Peyer's patch (tissue), 4 donors: ENCODE results near the gene ZNRF4. TPM values are rescaled to one million over a fixed set of nuclear protein-coding genes. Genes with fewer than 3 reads are reported as not detected.

Source experiments
- DNase-seq, 3 donors: peaks; one replicate each; pipeline ENCODE4 v3.0.0-alpha.2; 2017 to 2019
- H3K27ac ChIP-seq, 4 donors: fragments of 200-600 bp; sonication (generic); one replicate each; pipeline ENCODE4 v1.5.1; 2016 to 2019
- H3K27me3 ChIP-seq, 2 donors: fragments of 200-600 bp; sonication (generic); one replicate each; pipeline ENCODE4 v1.5.1; 2019
- H3K36me3 ChIP-seq, 3 donors: fragments of 200-600 bp; sonication (generic); one replicate each; pipeline ENCODE4 v1.5.1; 2016 to 2019
- H3K4me1 ChIP-seq, 4 donors: fragments of 200-600 bp; sonication (generic); one replicate each; pipeline ENCODE4 v1.5.1; 2016 to 2019
- H3K4me3 ChIP-seq, 4 donors: fragments of 200-600 bp; sonication (generic); 1 replicate in 3 of 4; 2 replicates in 1 of 4; pipeline ENCODE4 v1.5.1; 2016 to 2019; ENCODE audit warnings: mild to moderate bottlenecking in 1 of 4
- H3K9me3 ChIP-seq, 4 donors: fragments of 200-600 bp; sonication (generic); one replicate each; pipeline ENCODE4 v1.5.1; 2016 to 2019; ENCODE audit warnings: mild to moderate bottlenecking in 1 of 4
- CTCF ChIP-seq, 6 experiments: fragments of 450-650 bp in 4 of 6; fragments of 200-600 bp in 2 of 6; sonication (generic) in 1 of 6; IDR thresholded peaks; one replicate each; pipeline ENCODE4 v1.5.1; 2017 to 2019; ENCODE audit warnings: antibody characterized with exemption in 6 of 6, mild to moderate bottlenecking in 3 of 6, moderate library complexity in 1 of 6
- POLR2A ChIP-seq, 2 donors: fragments of 450-650 bp; IDR thresholded peaks; one replicate each; pipeline ENCODE4 v1.5.1; 2017; ENCODE audit warnings: antibody characterized with exemption in 2 of 2, mild to moderate bottlenecking in 2 of 2, moderate library complexity in 2 of 2
- total RNA-seq, 4 donors: library from RNA; depleted of rRNA; stranded (reverse); fragments of >200 nt; gene quantifications; one replicate each; pipeline ENCODE4 v1.1.0, GENCODE V29; 2016

ZNRF4 gene
- total RNA-seq, 4 donors from 2014 or later, result not detected

- TF ChIP-seq CTCF (IDR thresholded peaks at IDR 0.05), result no peak
- TF ChIP-seq POLR2A (IDR thresholded peaks at IDR 0.05), result no peak
- Histone ChIP-seq H3K27ac (no peak overlapping the region), H3K36me3 (no peaks in the 10 kb centered on the region), H3K4me3 (no peak overlapping the region), H3K9me3 (peaks cover 0 to 2% (median 0%) of the 10 kb centered on the region in 4 donors), H3K27me3 (no peaks in the 10 kb centered on the region), H3K4me1 (no peaks in the 10 kb centered on the region)
- DNase-seq, result no peak
Measured at GRCh38 chr19:5459360-5459759, 4.1 kb downstream of the ZNRF4 start.

- DNase-seq, result no peak
- H3K9me3 ChIP-seq, result no peaks in the 10 kb centered on the region
- H3K36me3 ChIP-seq, result no peaks in the 10 kb centered on the region
- no peak overlapping the region for H3K27ac ChIP-seq
- H3K27me3 ChIP-seq, result no peaks in the 10 kb centered on the region
- no peak for TF ChIP-seq CTCF (IDR thresholded peaks at IDR 0.05)
- TF ChIP-seq POLR2A (IDR thresholded peaks at IDR 0.05), result no peak
- H3K4me1 ChIP-seq, result no peaks in the 10 kb centered on the region
- no peak overlapping the region for H3K4me3 ChIP-seq
Measured at GRCh38 chr19:5460748-5461147, 5.5 kb downstream of the ZNRF4 start.

- TF ChIP-seq POLR2A (IDR thresholded peaks at IDR 0.05) (no peak), CTCF (IDR thresholded peaks at IDR 0.05) (no peak)
- DNase-seq, result no peak
- Histone ChIP-seq H3K27ac (no peak overlapping the region), H3K9me3 (no peaks in the 10 kb centered on the region), H3K36me3 (no peaks in the 10 kb centered on the region), H3K4me3 (no peak overlapping the region), H3K27me3 (no peaks in the 10 kb centered on the region), H3K4me1 (peaks cover 0 to 4% (median 0%) of the 10 kb centered on the region in 4 donors)
Measured at GRCh38 chr19:5463959-5464358, 8.7 kb downstream of the ZNRF4 start.

- Histone ChIP-seq H3K36me3 (no peaks in the 10 kb centered on the region), H3K27me3 (no peaks in the 10 kb centered on the region), H3K27ac (no peak overlapping the region), H3K4me3 (no peak overlapping the region), H3K9me3 (no peaks in the 10 kb centered on the region), H3K4me1 (peaks cover 0 to 4% (median 0%) of the 10 kb centered on the region in 4 donors)
- no peak for DNase-seq
- TF ChIP-seq POLR2A (IDR thresholded peaks at IDR 0.05), result no peak
- no peak for TF ChIP-seq CTCF (IDR thresholded peaks at IDR 0.05)
Measured at GRCh38 chr19:5466072-5466471, 10.9 kb downstream of the ZNRF4 start.

- Histone ChIP-seq H3K27me3 (no peaks in the 10 kb centered on the region), H3K9me3 (no peaks in the 10 kb centered on the region), H3K27ac (no peak overlapping the region), H3K4me3 (no peak overlapping the region), H3K4me1 (peaks cover 0 to 4% (median 0%) of the 10 kb centered on the region in 4 donors), H3K36me3 (no peaks in the 10 kb centered on the region)
- DNase-seq, result no peak
- TF ChIP-seq POLR2A (IDR thresholded peaks at IDR 0.05) (no peak), CTCF (IDR thresholded peaks at IDR 0.05) (no peak)
Measured at GRCh38 chr19:5466814-5467291, 11.6 kb downstream of the ZNRF4 start.

GRCh38 chr19:5470264-5470671, 15.1 kb downstream of the ZNRF4 start:
- DNase-seq, result no peak
- TF ChIP-seq POLR2A (IDR thresholded peaks at IDR 0.05) (no peak), CTCF (IDR thresholded peaks at IDR 0.05) (no peak)

More at GRCh38 chr19:5470264-5470671, 15.1 kb downstream of the ZNRF4 start:
- no peaks in the 10 kb centered on the region for H3K36me3 ChIP-seq
- no peaks in the 10 kb centered on the region for H3K9me3 ChIP-seq
- H3K4me3 ChIP-seq, result no peak overlapping the region
- H3K4me1 ChIP-seq, result peaks cover 0 to 4% (median 0%) of the 10 kb centered on the region in 4 donors
- no peak overlapping the region for H3K27ac ChIP-seq
- H3K27me3 ChIP-seq, result no peaks in the 10 kb centered on the region
